Measurements from ENCODE around the gene RO60.
"Not testable (repeated sequence)": the region's sequence is repeated elsewhere in the genome, so short reads cannot be mapped to it uniquely, and the experiment has no call there.

The RO60 gene

DNA sequence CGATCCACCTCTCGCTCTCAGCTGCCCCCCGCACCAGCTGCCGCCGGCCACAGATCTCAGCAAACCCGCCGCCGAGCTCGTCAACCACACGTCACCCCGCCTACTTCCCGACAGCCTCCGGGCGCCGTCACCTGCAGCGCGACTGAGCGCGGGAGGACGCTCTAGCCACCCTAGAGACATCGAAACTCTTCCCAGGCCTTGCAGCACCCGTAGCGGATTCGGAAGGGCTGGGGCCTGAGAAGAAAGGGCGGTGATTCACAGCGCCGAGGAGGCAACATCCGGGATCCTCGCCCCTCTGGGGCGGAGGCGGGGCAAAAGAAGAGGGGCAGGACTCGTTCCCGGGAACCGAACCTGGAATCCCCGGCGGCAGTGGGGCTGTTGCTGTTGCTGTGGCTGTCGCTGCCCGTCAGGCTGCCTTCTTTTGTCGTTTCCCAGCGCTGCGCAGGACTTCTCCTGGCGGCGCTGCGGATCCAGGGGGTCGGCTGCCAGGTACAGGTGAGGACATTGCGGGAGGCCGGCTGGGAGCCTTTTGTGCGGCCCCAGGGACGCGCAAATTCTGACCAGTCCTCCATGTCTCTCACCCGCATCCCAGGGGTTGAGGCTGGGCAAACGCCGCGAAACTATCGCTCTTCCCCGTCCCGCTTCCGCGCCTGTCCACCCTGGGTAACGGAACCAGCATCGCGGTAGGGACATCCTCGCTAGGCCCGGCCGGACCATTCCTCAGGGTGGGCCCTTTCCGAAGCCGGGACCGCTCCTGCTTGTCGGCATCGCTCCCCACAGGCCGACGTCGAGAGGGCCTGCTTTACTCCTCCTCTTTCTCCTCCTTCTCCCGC lies at the start of gene RO60, which contains the start of gene UCHL5:
Gene RO60 (plus strand): TSS at position 331 of the 833 bp plus-strand sequence. CDS start 9,443 bp downstream, outside the sequence.
Gene UCHL5 (minus strand): TSS at position 79 of the 833 bp plus-strand sequence. CDS start 100 bp downstream, outside the sequence.
- peak; percentile 93 for DNase-seq

DNA sequence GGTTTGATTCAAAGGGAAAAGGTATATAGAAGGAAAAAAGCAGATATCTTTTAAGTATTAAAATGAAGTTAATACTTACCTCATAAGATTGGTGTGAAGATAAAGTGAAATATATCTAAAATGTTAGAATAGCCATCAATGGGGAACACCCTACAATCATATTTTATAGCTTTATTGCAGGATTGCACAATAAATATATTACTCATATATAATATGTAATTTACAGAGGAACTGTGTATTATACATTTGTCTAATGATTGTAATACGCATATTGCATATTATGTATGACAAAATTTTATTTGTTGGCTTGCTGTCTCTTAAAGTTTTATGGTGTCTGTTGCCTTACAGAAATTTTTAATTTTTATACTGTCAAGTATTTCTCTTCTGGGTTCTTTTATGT lies 48.0 kb upstream of the RO60 start:
- no peak for DNase-seq

DNA sequence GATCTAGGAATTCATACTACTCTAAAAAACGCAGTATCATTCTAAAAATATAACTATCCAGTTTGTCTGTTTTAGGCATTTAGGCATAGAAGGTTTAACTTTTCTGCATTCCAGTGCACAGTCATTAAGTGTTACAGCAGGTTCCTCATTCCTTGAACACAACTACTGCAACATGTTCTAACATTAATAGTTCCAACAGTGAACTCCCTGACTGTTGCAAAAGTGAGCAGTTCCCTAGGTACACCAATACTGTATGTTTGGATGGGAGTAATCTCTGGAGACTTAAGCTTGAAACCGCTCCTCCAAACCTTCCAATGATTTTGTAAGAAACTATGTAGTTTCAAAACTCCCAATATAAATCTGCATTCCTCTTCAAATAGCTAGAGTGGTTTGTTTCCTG lies 46.4 kb upstream of the RO60 start:
- DNase-seq, result no peak

DNA sequence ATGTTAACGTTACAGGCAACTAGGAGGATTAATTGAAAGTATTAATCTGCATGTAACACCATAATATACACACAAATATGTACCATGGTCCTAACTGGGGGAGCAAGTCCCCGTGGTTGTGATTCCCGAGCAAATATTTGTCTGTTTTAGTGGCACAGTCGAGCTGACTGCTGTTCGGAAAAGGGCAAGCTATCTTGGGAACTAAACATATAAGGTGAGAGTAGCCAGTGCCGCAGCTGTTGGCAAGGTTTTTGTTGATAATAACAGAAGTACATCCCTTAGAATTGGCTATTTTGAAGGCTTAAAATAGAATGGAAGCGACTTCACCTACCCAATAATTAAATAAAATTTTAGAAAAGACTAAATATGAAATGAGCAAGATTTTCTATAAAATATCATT lies 45.7 kb upstream of the RO60 start:
- DNase-seq, result no peak

DNA sequence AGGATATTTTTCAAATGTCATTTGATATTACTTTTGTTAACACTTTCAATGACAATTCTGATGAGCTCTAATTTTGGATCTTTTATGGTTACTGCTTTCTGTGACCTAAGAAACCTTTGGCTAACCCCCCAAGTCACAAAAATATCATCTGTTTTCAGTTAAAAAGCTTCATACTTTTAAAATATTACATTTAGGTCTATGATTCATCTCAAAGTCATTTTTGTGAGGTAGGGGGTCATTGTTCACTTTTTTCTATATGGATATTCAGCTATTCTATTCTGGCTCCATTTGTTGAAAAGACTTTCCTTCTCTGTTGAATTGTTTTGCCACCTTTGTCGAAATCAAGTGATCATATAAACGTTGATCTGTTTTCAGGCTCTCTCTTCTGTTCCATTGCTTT lies 45.0 kb upstream of the RO60 start:
- DNase-seq, result no peak

DNA sequence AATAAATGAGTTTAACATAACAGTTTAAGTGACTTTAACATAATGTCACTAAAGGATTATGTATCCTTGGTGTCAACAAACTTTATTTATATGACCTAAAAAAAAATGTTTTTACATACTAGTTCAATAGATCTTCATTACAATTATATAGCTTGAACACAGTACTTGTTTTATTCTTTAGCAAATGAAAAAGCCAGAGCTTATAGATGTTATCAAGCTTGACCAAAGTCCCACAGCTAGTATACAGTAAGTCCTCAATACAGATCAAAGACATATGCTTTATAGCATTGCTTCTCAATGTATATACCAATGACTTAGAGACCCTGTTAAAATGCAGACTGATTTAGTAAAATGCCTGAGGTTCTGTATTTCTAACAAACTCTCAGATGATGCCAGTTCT lies 42.6 kb upstream of the RO60 start:
- no peak for DNase-seq

DNA sequence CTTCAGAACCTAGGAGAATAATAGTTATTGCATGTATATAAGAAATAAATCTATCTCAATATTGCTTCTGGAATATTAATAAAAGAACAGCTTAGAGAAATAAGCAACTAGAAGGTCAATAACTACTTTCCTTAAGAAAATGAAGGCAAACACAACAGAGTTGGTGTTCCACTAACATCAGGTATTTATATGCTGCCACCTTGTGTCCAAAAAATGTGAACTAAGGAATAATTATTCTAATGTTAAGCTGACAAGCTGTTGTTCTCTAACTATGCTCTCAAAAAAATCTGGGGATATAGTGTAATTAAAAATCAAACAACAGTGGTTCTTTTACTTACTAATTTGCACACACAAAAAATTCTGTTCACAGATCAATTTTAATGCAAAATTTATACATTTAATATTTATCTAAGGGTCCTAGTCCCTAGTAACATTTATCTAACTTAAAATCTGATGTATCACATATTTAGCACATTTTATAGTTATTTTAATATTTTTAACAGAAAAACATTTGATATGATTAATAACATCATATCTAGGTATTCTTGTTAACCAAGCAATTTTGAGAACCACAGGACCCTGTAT lies 39.9 kb upstream of the RO60 start:
- no peak for DNase-seq

DNA sequence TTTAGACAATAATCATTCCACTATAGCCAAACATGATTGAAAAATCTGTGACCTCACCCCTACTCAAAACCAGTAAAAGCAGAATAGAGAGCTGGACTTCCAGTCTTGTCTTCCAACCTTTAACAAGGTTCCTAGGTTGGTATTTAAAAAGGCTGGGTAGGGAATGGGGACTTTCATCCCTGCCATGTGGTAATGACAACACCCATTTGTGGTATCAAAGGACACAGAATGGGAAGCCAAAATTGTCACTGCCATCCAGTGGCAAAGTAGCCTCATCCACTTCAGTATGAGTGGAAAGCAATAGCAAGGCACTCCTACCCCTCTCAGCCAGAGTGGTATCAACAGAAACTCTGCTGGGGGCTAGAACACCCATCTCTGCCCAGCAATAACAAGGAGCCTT lies 34.2 kb upstream of the RO60 start:
- no peak for DNase-seq

DNA sequence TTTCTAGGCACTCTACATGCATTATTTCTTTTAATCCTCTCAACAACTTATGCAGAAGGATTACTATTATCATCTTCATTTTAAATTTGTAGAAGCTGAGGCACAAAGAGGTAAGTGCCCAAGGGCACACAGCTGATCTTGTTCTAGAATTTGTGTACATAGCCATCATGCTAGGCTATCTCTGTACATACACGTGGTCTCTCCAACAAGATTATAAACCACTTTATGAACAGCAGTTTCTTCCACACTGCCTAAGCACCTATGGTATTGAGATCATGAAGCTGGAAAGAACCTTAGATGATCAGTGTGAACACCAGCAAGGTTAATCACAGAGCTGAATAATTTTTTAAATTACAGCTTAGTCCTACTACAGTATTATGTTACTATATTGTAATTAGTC lies 29.1 kb upstream of the RO60 start:
- no peak for DNase-seq

DNA sequence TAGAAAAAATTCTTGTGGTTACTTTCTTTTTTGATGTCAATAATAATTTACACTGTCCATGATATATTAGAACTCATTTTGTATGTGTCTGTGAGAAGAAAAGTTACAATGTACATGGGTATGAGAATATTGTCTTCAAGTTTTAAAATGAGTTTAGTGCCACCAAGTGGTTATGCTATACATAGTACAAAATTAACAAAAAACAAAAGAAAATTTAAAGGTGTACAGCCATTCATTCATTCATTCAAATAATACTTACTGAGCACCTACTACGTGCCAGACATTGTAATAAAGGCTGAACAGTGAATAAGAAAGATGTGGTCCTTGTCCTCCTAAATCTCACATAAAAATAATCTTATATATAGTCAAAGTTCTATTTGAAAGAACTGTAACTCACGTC lies 28.0 kb upstream of the RO60 start:
- no peak for DNase-seq

DNA sequence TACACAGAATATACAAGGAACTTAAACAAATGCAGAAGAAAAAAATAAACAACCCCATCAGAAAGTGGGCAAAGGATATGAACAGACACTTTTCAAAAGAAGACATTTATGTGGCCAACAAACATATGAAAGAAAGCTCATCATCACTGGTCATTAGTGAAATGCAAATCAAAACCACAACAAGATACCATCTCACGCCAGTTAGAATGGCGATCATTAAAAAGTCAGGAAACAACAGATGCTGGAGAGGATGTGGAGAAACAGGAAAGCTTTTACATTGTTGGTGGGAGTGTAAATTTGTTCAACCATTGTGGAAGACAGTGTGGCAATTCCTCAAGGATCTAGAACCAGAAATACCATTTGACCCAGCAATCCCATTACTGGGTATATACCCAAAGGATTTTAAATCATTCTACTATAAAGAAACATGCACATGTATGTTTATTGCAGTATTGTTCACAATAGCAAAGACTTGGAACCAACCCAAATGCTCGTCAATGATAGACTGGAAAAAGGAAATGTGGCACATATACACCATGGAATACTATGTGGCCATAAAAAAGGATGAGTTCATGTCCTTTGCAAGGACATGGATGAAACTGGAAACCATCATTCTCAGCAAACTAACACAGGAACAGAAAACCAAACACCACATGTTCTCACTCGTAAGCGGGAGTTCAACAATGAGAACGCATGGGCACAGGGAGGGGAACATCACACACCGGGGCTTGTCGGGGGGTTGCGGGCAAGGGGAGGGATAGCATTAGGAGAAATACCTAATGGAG lies 26.6 kb upstream of the RO60 start:
- DNase-seq, result not testable (repeated sequence)

DNA sequence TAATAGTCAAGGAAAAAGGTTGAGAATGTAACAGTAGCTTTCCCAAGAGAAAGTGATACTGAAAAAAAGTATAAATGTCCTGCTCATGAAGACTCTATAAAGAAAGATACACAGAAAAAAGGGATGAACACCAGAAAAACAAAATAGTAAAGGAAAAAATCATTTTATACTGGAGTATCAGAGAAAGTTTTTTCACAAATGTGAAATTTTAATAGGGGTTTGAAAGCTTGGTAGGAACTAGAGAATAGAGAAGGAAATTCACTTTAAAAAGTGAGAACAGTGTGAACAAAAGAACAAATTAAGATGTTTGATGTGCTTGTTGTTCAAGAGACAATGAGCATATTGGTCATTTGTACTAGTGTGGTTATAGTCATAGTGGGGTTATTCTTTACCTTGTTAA lies 25.8 kb upstream of the RO60 start:
- DNase-seq, result no peak

DNA sequence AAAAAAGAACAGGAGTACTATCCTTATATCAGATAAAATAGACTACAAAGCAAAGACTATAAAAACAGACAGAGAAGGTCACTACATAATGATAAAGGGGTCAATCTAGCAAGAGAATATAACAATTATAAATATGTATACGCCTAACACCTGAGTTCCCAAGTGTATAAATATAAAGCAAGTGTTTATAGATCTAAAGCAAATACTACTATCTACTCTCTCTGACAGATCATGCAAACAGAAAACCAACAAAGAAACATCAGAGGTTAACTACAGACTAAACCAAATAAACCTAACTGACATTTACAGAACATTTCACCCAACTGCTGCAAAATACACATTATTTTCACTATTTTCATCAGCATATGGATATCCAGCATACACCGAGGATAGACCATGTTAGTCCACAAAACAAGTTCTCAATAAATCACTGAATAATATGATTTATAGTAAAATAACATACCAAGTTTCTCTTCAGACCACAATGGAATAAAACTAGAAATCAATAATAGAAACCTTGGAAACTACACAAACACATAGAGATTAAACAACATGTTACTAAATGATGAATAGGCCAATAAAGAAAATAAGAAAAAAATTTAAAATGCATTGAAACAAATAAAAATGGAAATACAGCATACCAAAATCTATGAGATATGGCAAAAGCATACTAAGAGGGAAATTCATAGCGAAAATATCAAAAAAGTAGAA lies 22.9 kb upstream of the RO60 start:
- no peak for DNase-seq

DNA sequence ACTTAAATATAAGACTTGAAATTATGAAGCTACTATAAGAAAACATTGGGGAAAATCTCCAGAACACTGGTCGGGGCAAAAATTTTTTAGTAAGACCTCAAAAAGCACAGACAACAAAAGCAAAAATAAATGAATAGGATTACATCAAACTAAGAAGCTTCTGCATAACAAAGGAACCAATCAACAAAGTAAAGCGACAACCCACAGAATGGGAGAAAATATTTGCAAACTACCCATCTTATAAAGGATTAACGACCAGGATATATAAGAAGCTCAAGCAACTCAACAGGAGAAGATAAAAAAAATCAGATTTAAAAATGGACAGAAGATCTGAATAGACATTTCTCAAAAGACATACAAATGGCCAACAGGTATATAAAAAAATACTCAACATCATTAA lies 19.4 kb upstream of the RO60 start:
- no peak for DNase-seq

DNA sequence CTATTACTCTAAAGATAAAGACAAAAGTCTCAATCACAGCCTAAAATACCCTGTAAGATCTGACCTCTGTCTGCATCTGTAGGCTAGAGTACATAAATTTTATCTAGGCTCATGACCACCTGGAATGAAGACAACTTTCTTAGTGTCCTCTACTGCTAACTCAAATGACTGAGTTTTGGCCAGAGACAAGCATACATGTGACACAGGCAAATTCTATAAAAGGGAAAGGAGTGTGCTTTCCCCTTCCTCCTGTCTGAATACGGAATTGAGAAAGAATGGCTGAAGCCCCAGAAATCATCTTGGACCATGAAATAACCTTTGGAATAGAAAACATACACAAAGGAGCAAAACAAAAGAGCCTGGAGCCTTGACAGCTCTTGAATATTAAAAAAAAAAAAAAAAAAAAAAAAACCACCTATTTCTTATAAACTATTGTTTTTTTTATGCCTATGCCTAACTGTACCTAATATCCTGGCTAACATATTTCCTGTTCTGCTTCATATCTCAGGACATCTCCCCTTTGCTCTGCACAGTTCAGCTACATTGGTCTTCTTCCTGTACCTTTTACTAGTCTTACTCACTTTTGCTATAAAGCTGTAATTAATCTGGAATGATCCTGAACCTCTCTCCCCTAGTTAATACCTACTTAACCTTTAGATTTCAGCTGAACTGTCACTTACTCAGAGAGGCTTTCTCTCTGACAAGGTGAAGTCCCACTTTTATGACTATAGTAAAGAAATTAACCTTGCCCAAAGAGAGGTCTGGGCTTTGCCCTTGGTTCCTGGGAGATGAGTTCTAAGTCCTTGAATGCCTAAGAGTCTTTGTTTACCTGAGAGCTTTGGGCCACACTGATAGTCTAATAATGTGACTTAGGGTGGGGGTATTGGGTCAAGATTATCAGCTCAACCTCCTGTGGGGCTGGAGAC lies 16.4 kb upstream of the RO60 start:
- no peak for DNase-seq

DNA sequence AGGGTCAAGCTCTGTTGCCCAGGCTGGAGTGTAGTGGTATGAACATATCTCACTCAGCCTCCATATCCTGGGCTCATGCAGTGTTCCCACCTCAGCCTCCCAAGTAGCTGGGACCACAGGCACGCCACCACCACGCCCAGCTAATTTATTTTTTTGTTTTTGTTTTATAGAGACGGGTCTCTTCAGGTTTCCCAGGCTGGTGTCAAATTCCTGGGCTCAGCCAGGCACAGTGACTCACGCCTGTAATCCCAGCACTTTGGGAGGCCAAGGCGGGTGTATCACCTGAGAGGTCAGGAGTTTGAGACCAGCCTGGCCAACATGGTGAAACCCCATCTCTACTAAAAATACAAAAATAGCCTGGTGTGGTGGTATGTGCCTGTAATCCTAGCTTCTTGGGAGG lies 10.5 kb upstream of the RO60 start:
- not testable (repeated sequence) for DNase-seq

DNA sequence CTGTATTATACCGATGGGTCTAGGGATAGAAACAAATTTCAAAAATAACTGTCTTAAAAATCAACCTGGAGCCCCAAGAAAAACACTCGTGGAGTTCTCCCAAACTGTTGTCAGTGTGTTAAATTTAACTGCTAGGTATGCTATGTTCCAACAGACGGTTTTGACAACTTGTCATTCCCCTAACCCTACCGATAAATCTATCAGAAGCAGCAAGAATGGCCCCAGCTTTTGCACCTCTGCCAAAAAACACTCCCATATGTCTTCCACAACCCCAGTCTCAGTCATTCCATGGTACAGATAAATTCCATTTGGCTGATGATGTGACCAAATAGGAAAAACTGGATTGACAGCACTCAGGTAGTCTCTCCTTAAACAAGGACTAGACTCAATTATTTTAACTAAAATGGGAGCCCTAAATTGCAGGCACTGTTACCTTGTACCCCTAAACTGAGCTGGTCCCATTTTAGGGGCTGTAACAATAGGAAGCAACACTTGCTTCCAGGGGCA lies 5.2 kb upstream of the RO60 start:
- DNase-seq, result no peak

DNA sequence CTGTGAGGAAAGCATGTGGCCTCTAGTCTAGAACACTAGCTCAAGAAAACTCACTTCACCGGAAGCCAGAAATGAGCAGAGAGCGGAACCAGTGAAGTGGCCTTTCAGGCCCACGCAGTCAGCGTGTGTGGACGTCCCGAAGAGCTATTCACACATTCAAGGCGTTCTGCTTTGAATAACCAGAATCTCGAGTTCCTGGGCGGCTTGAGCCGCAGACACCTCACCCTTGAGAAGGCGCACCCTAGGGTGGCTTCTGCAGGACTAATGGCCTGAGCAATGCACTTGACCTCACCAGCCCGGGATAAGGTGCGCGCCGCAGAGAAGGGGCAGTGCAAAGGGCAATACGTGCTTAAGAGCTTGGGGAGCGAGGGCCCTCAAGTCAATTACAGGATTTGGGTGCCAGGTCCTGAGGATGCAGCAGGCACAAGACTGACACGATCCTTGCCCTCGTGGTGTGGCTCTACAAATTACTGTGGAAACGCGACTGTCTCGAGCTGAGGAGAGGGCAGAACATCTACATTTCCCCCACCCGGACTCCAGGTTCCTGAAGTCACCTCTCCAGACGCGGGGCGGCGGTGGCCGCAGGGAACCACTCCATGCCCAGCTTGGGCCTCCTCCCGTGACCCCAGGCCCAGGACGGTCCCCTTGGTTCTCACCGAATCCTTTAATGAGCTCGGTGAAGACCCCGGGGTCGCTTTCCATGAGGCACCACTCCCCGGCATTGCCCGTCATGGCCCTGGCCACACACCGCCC lies 707 bp upstream of the RO60 start:
- peak; percentile 76 for DNase-seq

DNA sequence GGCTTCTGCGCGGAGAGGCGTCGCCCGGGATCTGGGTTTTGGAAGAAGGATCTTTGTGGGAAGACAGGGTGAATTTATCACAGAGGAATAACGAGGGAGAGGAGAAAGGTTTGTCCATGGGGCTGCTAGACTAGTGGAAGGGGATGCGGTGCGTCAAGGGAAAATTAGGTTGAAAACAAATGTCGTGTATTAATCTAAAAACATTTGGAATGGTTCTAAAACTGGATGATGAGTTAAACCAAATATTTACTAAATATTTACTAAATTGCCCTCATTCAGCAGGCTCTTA lies 647 bp downstream of the RO60 start:
- DNase-seq, result no peak

DNA sequence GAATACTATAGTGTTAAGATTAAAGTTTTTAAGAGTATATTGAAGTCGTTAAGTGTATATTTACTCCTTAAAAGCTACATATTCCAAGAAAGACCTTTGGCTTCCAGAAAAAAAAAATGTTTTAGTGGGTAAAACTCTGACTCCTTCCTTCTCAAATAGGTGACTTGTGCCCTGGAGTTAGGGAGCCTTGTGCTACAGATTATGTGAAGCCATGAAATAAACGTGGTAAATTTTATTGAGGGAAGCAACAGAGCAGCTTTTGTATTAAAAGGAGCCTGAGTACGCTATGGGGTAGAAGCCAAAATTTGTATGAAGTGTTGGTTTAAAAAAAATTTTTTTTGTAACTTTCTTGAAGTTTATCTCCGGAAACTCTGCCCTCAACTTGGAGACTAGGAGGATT lies 994 bp downstream of the RO60 start:
- no peak for DNase-seq

DNA sequence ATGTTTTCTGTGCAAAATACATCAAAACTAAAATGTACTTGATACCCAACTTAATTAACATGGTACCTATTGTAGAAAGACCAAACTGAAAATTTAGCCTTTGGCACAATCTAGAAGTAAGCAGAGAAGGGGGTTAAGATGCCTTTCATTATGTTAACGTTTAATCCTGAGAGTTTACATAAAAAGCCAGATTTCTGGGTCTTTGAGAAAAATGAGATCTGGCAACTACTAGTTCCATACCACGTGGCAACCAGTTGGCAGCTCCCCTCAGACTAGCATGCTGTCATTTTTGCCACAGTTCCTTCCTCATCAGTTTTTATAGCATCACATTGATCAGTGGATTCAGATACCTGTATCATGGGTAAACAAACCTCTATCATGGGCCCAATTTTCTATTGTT lies 1.5 kb downstream of the RO60 start:
- no peak for DNase-seq

All from stimulated activated CD8-positive, alpha-beta memory T cell treated with anti-CD3 and anti-CD28 coated beads, Interleukin-4, amount 100 ng/mL, for 48 hours (primary cell).